Astrocyte (in vitro differentiated cells and primary cell): ENCODE results near the gene FSTL4.

Experiments
- CTCF ChIP-seq: IDR thresholded peaks from 2 replicates; pipeline ENCODE4 v1.5.1; 2011; ENCODE audit warnings: low read depth, mild to moderate bottlenecking, inconsistent platforms, low read length, moderate library complexity; ENCODE audit not compliant: insufficient read depth
- EZH2 ChIP-seq: IDR thresholded peaks from 2 replicates; pipeline ENCODE4 v1.6.1; 2012; ENCODE audit warnings: mild to moderate bottlenecking, low read length, inconsistent platforms; ENCODE audit not compliant: insufficient read depth

- no peak for TF ChIP-seq CTCF
- no peak for TF ChIP-seq EZH2
Observed at GRCh38 chr5:133149345-133149744, 463.0 kb downstream of the FSTL4 start.
